HG03558 (cell line): ENCODE measurements around the gene STRA8.
"Not testable (repeated sequence)": the region's sequence is repeated elsewhere in the genome, so short reads cannot be mapped to it uniquely, and the experiment has no call there.

Source experiments
- ATAC-seq: cut with Tn5 transposase; IDR thresholded peaks from one replicate; pipeline ENCODE4 v1.9.1; 2021; ENCODE audit warnings: moderate number of reproducible peaks; ENCODE audit not compliant: unreplicated experiment; ENCODE audit errors: extremely low read depth

STRA8 gene

DNA sequence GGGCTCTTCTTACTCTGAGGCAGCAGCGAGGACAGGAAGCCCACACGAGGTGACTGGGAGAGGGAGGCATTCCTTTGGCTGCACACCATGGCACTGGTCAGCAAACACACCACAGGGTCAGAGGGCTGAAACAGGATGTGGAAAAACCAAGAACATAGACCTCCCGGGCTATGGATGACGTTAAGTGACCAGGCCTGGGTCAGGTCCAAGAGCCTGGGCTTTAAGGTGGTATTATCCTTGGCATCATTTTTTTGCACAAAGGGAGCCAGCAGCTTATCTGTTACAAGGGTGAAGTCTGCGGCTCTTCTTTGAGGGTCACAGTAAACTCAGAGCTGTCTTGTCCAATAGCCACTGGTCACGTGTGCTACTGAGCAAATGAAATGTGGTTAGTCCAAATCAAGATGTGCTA is 29.3 kb upstream of the STRA8 start:
- no peak for ATAC-seq

DNA sequence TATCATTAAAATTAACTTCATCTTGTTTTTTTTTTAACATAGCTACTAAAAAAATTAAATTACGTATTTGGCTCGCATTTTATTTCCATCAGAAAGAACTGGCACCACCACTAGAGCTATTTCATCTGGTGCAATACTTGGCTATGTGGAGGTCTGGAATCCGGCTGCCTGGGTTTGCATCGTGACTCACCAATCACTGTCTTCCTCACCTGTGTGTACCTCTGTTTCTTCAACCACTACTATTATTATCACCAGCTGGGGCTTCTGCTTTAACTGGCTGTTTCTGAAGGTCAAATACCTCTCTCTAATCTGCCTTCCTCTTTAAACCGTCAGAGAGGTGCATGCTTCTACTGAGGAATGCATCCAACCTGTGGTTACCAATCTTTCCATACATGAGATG is 28.8 kb upstream of the STRA8 start:
- no peak for ATAC-seq

DNA sequence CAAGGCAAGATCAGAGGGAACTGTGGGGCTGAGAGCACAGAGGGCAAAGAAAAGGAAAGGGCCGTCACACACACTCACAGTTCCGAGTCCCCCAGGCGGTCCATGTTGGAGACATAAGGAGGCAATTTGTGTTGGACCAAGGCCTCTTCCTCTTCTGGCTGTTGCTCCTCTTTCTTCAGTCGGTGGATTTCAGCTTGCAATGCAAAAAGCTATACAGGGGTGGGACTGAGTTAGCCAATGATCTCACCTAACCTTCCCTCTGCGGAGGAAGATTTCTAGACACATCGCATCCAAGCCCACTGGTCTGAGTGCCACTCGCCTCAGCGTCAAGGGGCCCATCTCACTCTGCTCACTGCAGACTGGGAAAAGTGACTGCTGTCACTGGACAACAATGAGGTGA is 27.8 kb upstream of the STRA8 start:
- no peak for ATAC-seq

DNA sequence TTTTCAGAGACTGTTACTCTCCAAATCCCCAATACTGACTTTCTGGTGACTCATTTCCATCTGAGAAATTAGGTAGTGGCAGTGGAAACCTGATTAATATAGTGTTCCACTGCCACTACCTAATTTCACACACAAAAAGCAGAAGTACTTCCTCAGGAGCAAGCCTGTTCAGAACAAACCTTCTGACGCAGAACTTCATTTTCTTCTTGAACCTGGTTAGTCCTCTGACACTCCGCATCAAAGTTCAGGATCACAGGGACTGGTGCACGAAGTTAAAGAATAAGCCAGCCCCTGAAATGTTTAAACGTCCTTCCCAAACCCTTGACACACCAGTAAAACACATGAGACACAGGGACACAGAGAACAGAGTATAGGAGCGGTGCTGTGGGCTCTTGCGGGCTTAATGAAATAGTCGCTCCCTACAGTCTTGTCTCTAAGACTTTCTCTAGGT is 26.7 kb upstream of the STRA8 start:
- ATAC-seq, result peak; percentile 23

DNA sequence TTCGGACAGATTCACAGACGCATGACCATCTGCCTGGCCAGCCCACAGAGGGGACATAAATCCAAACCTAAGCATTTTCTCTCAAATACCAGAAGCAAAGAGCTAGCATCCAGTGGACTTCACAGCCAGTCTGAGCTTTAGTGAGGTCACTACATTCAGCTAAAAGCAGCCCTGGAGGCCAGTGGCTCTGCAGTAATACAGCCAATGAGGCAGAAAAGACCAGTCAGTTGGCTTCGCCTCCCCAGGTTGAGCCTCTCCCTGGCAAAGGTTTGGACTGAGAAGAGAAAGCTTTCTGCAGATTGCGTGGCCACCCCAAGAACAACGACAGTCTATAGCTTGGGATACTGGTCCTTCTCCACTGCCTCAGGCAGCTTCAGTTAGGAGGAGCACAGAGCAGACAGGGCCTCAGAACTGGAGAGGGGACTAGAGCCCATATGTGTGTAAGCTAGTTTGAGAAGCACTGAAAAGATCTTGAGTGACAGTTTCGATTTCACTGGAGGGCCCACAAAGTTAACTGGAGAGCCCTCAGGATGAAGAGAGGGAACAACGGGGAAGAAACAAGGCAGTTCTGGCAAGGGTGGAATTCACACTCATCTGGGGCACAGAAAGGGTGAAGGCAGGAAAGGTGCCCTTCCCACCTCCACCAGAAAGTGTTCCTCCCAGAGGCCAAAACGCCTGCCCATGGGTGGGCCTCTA is 26.1 kb upstream of the STRA8 start:
- ATAC-seq, result no peak

DNA sequence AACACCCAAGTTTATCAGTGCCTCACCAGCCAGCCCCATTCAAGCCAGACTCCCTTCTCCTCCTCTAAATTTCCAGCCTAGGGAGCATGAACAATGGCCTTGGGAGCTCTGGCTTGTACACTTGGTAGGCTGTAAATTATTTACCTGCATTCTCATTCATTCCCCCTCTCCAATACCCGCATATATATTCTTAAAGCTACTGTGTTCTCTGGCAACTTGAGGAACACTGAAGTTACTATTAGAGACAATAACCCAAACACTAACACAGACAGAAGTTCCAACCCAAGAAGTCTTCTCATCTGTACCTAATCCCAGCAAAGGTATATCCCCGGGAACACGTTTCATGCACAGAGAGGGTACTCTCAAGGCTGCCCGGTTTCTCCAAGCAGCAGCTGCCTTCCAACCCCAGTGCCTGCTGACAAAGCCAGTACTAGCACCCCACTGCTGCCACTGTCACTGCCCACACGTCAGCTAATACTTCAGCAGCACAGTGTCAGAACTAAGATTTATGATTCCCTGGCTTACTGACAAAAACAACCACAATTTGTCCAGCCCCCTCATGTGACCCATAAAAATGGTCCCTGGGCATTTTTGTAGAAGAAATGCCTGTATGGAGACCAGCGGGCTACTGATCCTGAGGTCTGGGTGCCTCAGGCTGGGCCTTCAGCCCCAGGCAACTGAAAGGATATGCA is 25.4 kb upstream of the STRA8 start:
- ATAC-seq, result no peak

DNA sequence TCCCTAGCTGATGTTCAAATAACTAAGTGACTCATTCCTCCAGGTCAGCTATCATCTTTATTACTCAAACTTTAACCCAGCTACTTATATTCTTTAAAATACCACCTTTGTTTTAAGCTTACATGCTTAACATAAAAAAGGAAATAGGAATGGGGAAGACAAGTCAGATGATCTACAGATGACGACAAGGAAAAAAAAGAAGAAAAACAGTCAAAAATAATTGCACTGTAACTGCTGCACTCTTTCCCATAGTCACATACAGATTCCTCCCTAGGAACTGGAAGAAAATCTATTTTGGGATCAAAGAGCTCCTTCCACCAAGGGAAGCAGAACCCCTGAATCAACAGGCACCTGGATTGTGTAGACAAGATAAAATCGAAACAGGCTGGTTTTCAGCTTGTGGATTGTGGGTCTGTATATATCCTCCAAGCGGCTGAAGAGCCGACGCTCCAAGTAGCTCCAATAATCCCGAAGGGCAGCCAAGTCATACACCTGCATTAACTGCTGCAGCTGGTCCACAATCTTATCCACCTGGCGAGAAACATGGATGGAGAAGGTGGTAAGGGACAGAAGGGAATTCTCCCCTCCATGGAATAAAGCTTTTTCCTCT is 24.3 kb upstream of the STRA8 start:
- ATAC-seq, result no peak

DNA sequence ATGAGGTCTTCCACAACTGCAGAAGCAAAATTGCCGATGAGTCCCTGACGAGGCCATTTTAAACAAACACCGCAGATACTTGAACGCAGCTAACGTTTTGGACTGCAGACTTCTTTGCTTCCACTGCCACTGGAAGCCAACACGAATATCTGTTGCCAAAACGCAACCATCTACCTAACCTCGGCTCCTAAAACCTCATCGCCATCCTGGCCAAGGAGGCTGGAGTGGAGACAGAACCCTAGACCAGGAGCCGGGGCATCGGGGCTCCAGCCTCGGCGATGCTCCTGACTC is 22.8 kb upstream of the STRA8 start:
- no peak for ATAC-seq

DNA sequence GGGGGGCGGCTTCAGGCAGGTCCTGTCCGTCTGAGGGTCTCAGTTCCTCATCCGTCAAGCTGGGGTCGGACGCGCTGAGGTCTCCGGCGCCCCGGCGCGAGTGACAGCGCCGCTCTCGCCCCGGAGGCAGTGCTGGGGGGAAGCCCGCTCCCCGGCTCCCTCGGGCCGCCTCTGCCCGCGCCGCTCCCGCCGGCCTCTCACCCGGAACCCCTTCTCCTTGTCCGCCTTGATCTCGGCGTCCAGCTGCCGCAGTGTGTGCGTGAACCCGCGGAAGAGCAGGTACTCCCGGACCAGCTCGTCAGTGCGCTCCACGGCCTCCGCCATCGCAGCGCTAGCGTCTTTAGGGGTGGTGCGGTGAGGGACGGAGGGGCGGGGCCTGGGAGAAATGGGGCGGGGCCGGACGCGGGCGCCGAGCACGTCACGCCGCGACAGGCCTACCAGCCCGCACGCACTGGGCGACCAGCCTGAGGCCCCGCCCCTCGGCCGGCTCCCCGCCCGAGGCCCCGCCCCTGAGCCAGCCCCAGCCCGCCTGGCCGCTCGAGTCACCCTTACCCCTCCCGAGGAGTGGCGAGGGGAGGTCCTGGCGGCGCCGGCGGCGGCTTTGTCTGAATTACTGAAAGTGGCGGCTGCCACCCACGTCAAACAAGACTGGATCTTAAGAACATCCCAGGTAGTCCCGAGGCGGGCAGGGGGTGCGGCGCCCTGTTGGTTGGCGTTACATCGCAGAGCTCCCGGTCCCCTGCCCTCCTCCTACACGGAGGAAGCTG is 22.3 kb upstream of the STRA8 start, which contains the start of gene WDR91:
Gene WDR91, minus strand, starts transcription at position 348 of the 767 bp plus-strand sequence. Its CDS starts 24 bp downstream, at position 324.
- ATAC-seq, result peak; percentile 64

DNA sequence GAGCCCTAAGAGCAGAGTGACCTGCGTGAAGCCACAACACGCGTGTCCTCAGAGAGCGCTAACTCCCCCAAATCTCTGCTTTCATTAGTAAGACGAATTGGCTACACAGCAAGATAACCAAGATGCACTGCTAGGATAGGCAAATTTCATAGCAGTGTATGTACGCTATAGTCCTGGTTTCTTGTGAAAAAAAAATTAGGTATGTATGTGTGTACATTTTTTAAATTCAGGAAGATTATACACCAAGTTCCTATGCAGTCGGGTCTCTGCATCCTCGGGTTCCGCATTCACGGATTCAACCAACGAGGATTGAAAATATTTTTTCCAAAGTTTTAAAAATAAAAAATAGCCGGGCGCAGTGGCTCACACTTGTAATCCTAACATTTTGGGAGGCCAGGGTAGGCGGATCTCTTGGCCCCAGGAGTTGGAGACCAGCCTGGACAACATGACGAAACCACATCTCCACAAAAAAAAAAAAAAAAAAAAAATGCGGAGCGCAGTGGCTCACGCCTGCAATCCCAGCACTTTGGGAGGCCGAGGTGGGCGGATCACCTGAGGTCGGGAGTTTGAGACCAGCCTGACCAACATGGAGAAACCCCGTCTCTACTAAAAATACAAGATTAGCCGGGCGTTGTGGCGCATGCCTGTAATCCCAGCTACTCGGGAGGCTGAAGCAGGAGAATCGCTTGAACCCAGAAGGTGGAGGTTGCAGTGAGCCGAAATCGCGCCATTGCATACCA is 21.5 kb upstream of the STRA8 start:
- ATAC-seq, result not testable (repeated sequence)

DNA sequence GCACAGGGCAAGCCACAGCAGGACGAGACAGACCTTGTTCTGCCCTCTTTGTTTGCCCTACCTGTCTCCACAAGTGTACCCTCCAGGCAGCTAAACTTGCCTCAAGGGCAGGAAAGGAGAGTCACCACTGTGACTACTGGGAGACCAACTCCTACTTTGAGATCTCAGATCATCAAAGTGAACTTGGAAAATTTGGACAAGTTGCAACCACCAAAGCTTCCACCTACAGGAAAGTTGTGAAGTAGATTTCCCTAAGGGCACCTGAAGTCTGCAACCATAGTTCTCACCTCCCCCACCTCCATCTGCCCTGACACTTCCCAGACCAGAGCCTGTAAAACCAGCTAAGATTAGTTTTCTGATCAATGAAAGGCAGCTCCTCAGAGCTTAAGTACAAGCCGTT is 19.8 kb upstream of the STRA8 start:
- no peak for ATAC-seq

DNA sequence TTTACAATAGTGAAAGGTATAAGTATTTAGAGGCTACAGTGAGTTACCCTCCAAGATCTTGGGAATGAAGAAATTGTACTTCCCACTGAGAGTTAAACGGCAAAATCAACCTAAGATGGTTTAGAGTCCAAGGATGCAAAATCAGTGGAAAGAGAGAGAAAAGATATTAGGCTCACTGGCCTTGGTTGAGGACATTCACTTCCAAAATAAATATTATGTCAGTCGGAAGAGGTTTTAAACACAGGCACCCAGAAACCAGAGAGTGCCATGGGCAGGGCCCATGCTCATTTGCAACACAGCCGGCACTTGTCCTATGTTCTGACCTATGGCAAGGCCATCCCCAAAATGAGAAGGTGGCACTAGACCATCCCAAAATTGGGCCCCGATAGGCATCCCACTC is 18.5 kb upstream of the STRA8 start:
- no peak for ATAC-seq

DNA sequence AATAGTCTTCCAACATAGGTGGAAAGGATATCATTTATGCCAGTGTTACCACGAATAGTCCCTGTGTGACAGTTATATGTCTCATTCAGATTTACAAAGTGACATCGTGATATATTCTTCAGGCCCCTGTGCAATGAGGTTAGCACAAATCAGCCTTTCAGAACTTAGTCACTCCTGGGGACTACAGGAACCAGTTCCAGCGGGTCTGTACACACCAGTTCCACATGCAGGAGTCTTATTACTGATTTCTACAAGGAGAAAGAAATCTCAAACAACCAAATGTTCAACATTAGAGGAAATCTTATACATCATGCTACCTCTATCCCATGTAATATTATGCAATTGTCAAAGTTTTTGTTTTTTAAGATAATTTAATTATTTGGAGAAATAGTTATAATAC is 17.9 kb upstream of the STRA8 start:
- no peak for ATAC-seq

DNA sequence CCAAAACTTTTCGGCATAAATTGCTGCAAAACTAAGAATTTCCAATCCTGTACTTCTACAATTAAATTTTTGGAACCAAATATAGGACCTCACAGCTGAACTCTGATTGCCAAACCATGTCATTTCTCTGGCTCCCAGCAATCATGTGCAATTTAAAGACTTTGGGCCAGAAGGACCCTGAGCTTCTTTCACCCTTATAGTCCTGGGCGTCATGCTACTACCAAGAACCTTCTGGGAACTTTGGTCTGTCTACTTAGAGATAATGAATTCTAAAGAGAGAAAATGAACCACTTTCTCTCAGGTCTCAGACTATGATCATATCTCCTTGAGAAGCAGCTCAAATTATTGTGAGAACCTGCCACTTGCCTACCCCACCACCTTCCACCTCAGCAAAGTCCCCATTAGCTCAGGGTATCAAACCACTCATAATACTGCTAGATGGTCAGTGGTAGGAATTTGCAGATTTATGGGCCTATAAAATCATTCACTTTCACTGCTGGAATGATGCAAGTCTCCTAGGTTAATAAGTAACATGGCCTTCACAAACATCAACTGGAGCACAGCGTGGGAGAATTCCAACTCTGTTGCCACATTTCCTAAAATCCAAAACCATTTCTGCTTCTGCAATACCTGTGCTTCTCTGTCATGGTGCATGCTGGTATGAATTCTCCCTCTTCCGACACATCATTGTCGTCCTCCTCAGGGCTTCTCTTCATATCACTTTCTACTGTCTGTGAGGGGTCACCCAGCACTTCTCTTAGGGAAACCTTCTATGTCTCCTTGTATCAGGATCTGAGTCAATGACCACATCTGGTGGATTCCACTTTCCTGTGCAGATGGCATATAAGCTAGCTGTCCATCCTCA is 15.8 kb upstream of the STRA8 start:
- ATAC-seq, result no peak

DNA sequence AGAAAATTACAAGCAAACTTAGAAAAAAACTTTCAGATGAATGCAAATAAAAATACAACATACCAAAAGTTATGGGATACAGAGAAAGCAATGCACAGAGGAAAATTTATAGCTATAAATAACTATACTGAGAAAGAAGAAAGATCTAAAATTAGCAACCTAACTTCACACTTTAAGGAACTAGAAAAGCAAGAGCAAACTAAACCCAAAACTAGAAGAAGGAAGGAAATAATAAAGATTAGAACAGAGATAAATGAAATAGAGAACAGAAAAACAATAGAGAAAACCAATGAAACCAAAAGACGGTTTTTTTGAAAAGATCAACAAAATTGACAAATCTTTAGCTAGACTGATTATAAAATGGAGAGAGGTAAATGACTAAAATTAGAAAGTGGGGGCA is 9.6 kb upstream of the STRA8 start:
- ATAC-seq, result no peak

DNA sequence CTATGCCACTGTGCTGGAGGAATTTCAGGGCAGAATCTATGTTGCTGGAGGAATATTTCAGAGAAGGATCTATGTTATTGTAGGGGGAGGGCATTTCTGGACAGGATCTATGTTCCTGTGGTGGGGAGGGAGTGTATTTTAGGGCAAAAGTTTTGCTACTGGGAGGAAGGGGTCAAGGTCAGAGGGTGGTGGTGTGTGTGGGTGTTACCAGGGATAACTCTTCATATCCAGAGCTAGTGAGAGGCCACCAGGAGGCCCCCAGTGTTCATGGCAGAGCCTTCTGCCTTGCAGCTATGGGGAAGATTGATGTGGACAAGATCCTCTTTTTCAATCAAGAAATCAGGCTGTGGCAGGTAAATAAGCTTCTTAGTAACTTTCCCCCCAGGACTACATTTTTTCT is 2.0 kb upstream of the STRA8 start:
- no peak for ATAC-seq

DNA sequence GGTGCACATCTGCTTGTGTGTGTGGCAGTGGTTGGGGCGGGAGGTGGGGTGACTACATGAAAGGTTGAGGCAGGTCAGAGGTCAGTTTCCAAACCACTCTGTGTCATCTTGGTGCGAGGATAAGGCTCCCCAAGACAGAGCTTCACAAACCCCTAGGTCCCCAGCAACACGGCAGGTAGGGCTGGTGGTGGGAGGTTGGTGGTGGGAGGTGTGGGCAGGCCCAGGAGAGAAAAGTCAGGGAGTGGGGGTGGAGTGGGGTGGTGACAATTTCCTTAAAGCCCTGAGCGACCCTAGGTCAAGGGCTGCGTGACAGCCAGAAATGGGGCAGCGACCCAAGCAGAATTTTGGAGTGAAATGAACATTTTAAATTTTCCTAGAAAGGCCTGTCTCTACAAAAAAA is 1.6 kb upstream of the STRA8 start:
- no peak for ATAC-seq

DNA sequence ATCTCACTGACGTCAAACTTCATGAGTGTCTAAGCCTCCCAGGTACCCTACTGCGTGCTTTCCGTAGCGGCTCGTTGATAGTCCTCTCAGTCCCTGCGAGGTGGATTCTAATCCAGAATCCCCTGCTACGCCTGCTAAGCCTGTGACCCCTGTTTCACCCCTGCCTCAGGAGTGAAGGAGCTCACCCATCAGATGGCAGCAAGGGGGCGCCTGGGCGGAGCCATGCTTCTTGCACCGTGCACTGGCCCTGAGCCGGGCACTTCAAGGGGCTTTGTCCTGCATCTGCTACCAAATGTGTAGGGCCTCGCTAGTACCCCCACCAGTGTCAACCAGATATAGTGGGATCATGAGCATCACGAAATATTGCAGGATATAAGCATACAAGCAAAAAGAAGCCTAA is 918 bp upstream of the STRA8 start:
- no peak for ATAC-seq

DNA sequence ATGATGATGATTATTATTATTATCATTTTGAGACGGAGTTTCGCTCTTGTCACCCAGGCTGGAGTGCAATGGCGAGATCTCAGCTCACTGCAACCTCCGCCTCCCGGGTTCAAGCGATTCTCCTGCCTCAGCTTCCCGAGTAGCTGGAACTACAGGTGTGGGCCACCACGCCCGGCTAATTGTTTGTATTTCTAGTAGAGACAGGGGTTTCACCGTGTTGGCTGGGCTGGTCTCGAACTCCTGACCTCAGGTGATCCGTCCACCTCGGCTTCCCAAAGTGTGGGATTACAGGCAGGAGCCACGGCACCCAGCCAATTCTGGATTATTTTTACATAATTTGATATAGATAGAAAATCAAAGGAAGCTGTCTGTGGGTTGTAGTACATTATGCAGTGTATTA is 457 bp downstream of the STRA8 start:
- ATAC-seq, result not testable (repeated sequence)
